Neural cell (in vitro differentiated cells): ENCODE results near the gene RALA. TPM values are rescaled to one million over a fixed set of nuclear protein-coding genes. Genes with fewer than 3 reads are reported as not detected.

Experiments
- H2AFZ ChIP-seq: fragments of 200-600, 300-800 bp; sonication (generic), shearing (Covaris generic); 2 replicates; pipeline ENCODE4 v1.6.0; 2014; ENCODE audit warnings: low read depth, mild to moderate bottlenecking, antibody characterized with exemption, low read length, moderate library complexity
- H3F3A ChIP-seq: fragments of 200-600 bp; shearing (Covaris generic); 2 replicates; pipeline ENCODE4 v1.6.1; 2016; ENCODE audit warnings: mild to moderate bottlenecking, moderate library complexity, mixed read lengths, antibody characterized with exemption, low read length; ENCODE audit not compliant: insufficient read depth, poor library complexity, severe bottlenecking
- H3K27ac ChIP-seq: fragments of 200-600, 300-800 bp; sonication (generic), shearing (Covaris generic); 2 replicates; pipeline ENCODE4 v1.5.1; 2014; ENCODE audit warnings: mild to moderate bottlenecking, low read length, moderate library complexity
- H3K27me3 ChIP-seq: fragments of 300-800, 200-600 bp; sonication (generic), shearing (Covaris generic); 2 replicates; pipeline ENCODE4 v1.6.0; 2014; ENCODE audit warnings: mild to moderate bottlenecking, low read depth, low read length, moderate library complexity; ENCODE audit not compliant: insufficient read depth
- H3K36me3 ChIP-seq: fragments of 300-800, 200-600 bp; sonication (generic), shearing (Covaris generic); 2 replicates; pipeline ENCODE4 v1.5.1; 2014; ENCODE audit warnings: mild to moderate bottlenecking, antibody characterized with exemption, low read length, moderate library complexity; ENCODE audit not compliant: insufficient read depth
- H3K4me2 ChIP-seq: fragments of 300-800, 200-600 bp; sonication (generic), shearing (Covaris generic); 2 replicates; pipeline ENCODE4 v1.6.0; 2014; ENCODE audit warnings: mild to moderate bottlenecking, low read length
- H3K4me3 ChIP-seq: fragments of 300-800, 200-600 bp; sonication (generic), shearing (Covaris generic); 2 replicates; pipeline ENCODE4 v1.5.1; 2014; ENCODE audit warnings: mild to moderate bottlenecking, low read length, moderate library complexity
- H3K79me2 ChIP-seq: fragments of 200-600 bp; shearing (Covaris generic); replicated peaks from 2 replicates; pipeline ENCODE4 v1.6.0; 2014; ENCODE audit warnings: mild to moderate bottlenecking, low read length, moderate library complexity; ENCODE audit not compliant: insufficient read depth
- H3K9ac ChIP-seq: fragments of 300-800, 200-600 bp; sonication (generic), shearing (Covaris generic); 2 replicates; pipeline ENCODE4 v1.6.1; 2016; ENCODE audit warnings: mild to moderate bottlenecking, low read length, mixed read lengths
- H3K9me2 ChIP-seq: fragments of 200-600 bp; shearing (Covaris generic); 2 replicates; pipeline ENCODE4 v1.6.1; 2016; ENCODE audit warnings: mild to moderate bottlenecking, low read length, mixed read lengths; ENCODE audit not compliant: insufficient read depth
- H3K9me3 ChIP-seq: fragments of 200-600, 300-800 bp; sonication (generic), shearing (Covaris generic); 2 replicates; pipeline ENCODE4 v1.6.1; 2016; ENCODE audit warnings: mild to moderate bottlenecking, mixed run types, low read length, moderate library complexity, mixed read lengths
- H4K20me1 ChIP-seq: fragments of 200-600 bp; shearing (Covaris generic); 2 replicates; pipeline ENCODE4 v1.6.1; 2016; ENCODE audit warnings: mild to moderate bottlenecking, mixed run types; ENCODE audit not compliant: insufficient read depth
- CTCF ChIP-seq: fragments of 450-650 bp; IDR thresholded peaks from 2 replicates; pipeline ENCODE4 v1.5.1; 2014; ENCODE audit warnings: antibody characterized with exemption, mild to moderate bottlenecking, moderate library complexity; ENCODE audit not compliant: poor library complexity, severe bottlenecking
- EP300 ChIP-seq: fragments of 450-650 bp; conservative IDR thresholded peaks from 2 replicates; pipeline ENCODE4 v1.6.1; 2014; ENCODE audit warnings: antibody characterized with exemption, mild to moderate bottlenecking, moderate library complexity; ENCODE audit not compliant: poor library complexity, severe bottlenecking
- EZH2 ChIP-seq: fragments of 200-600, 300-800 bp; shearing (Covaris generic), sonication (generic); IDR thresholded peaks from 2 replicates; pipeline ENCODE4 v1.6.1; 2014; ENCODE audit warnings: antibody characterized with exemption, low read length, borderline replicate concordance, mild to moderate bottlenecking; ENCODE audit not compliant: insufficient read depth, poor library complexity, severe bottlenecking
- MXI1 ChIP-seq: fragments of 450-650 bp; conservative IDR thresholded peaks from 2 replicates; pipeline ENCODE4 v1.6.1; 2014; ENCODE audit warnings: antibody characterized with exemption, mild to moderate bottlenecking; ENCODE audit not compliant: poor library complexity, severe bottlenecking
- POLR2AphosphoS5 ChIP-seq: IDR thresholded peaks from 2 replicates; pipeline ENCODE4 v1.6.1; 2012
- RAD21 ChIP-seq: fragments of 450-650 bp; conservative IDR thresholded peaks from 2 replicates; pipeline ENCODE4 v1.6.1; 2014; ENCODE audit warnings: antibody characterized with exemption, mild to moderate bottlenecking, moderate library complexity
- REST ChIP-seq: IDR thresholded peaks from 2 replicates; pipeline ENCODE4 v1.6.1; 2012; ENCODE audit warnings: borderline replicate concordance
- SMC3 ChIP-seq: fragments of 450-650 bp; conservative IDR thresholded peaks from 2 replicates; pipeline ENCODE4 v1.6.1; 2014; ENCODE audit warnings: antibody characterized with exemption, mild to moderate bottlenecking, moderate library complexity; ENCODE audit not compliant: poor library complexity
- TAF1 ChIP-seq: IDR thresholded peaks from 2 replicates; pipeline ENCODE4 v1.6.1; 2012; ENCODE audit warnings: low read depth
- polyA plus RNA-seq: library from polyadenylated mRNA; depleted of rRNA; stranded (reverse); fragments of >200 nt; gene quantifications from 2 replicates; pipeline ENCODE4 v1.2.3, GENCODE V29; 2014

Gene RALA
- polyA plus RNA-seq, 1 donor from 2014 or later: 36.2 TPM

- H3K79me2 ChIP-seq: no peaks in the 10 kb centered on the region
- no peak overlapping the region for H3K9ac ChIP-seq
- H3K27ac ChIP-seq: no peak overlapping the region
- TF ChIP-seq RAD21 (no peak), SMC3 (no peak), MXI1 (no peak), REST (no peak), EP300 (no peak), TAF1 (no peak), EZH2 (no peak), POLR2AphosphoS5 (no peak), CTCF (no peak)
- no peaks in the 10 kb centered on the region for H3K27me3 ChIP-seq
- no peak overlapping the region for H3K4me3 ChIP-seq
- H4K20me1 ChIP-seq: no peaks in the 10 kb centered on the region
- H3K9me3 ChIP-seq: no peaks in the 10 kb centered on the region
- no peaks in the 10 kb centered on the region for H3K9me2 ChIP-seq
- H2AFZ ChIP-seq: no peak overlapping the region
- no peaks in the 10 kb centered on the region for H3K36me3 ChIP-seq
- no peaks in the 10 kb centered on the region for H3F3A ChIP-seq
- H3K4me2 ChIP-seq: no peak overlapping the region
Measured at GRCh38 chr7:39617005-39617404, 6.4 kb upstream of the RALA start.

GRCh38 chr7:39618868-39619267 lies 4.5 kb upstream of the RALA start:
- H3K79me2 ChIP-seq: peaks cover 9% of the 10 kb centered on the region

More at GRCh38 chr7:39618868-39619267, 4.5 kb upstream of the RALA start:
- no peak overlapping the region for H3K4me2 ChIP-seq
- H3K9me2 ChIP-seq: no peaks in the 10 kb centered on the region
- no peaks in the 10 kb centered on the region for H4K20me1 ChIP-seq
- TF ChIP-seq EZH2: no peak
- no peak for TF ChIP-seq POLR2AphosphoS5
- TF ChIP-seq MXI1: no peak
- TF ChIP-seq CTCF: no peak
- no peak for TF ChIP-seq REST
- no peak for TF ChIP-seq EP300
- no peak for TF ChIP-seq RAD21
- TF ChIP-seq SMC3: no peak
- TF ChIP-seq TAF1: no peak
- H2AFZ ChIP-seq: no peak overlapping the region
- no peaks in the 10 kb centered on the region for H3K36me3 ChIP-seq
- no peaks in the 10 kb centered on the region for H3K27me3 ChIP-seq
- H3K27ac ChIP-seq: no peak overlapping the region
- H3K4me3 ChIP-seq: no peak overlapping the region
- no peaks in the 10 kb centered on the region for H3F3A ChIP-seq
- no peaks in the 10 kb centered on the region for H3K9me3 ChIP-seq
- no peak overlapping the region for H3K9ac ChIP-seq
